HepG2 (cell line): ENCODE results near the gene GRB2. TPM values are rescaled to one million over a fixed set of nuclear protein-coding genes. Genes with fewer than 3 reads are reported as not detected.

Source experiments
- RXRB ChIP-seq: IDR thresholded peaks from 2 replicates; pipeline ENCODE4 v1.6.1; 2016; ENCODE audit warnings: borderline replicate concordance, missing genetic modification reagents, missing compliant biosample characterization
- SAFB2 ChIP-seq: sonication (generic); formaldehyde crosslinking; IDR thresholded peaks from 2 replicates; pipeline ENCODE4 v1.5.1; 2020; ENCODE audit warnings: missing genetic modification reagents, low read depth, mild to moderate bottlenecking, borderline replicate concordance
- SP4 ChIP-seq: sonication (generic); formaldehyde crosslinking; IDR thresholded peaks from 2 replicates; pipeline ENCODE4 v1.8.1; 2023; ENCODE audit warnings: mild to moderate bottlenecking, missing genetic modification reagents
- STAG1 ChIP-seq: sonication (generic); formaldehyde crosslinking; IDR thresholded peaks from 2 replicates; pipeline ENCODE4 v1.4.0; 2020; ENCODE audit warnings: missing genetic modification reagents
- ZNF382 ChIP-seq: sonication (generic); formaldehyde crosslinking; IDR thresholded peaks from 2 replicates; pipeline ENCODE4 v1.5.0; 2020; ENCODE audit warnings: missing genetic modification reagents, mild to moderate bottlenecking, borderline replicate concordance
- ZNF549 ChIP-seq: sonication (generic); formaldehyde crosslinking; IDR thresholded peaks from 2 replicates; pipeline ENCODE4 v1.5.0; 2020; ENCODE audit warnings: missing genetic modification reagents
- ZNF605 ChIP-seq: sonication (generic); formaldehyde crosslinking; IDR thresholded peaks from 2 replicates; pipeline ENCODE4 v1.8.0; 2022; ENCODE audit warnings: mild to moderate bottlenecking, missing genetic modification reagents
- ZNF772 ChIP-seq: sonication (generic); formaldehyde crosslinking; IDR thresholded peaks from 2 replicates; pipeline ENCODE4 v1.5.0; 2020; ENCODE audit warnings: mild to moderate bottlenecking, missing genetic modification reagents
- ZNF781 ChIP-seq: sonication (generic); formaldehyde crosslinking; IDR thresholded peaks from 2 replicates; pipeline ENCODE4 v1.5.1; 2020; ENCODE audit warnings: borderline replicate concordance, mild to moderate bottlenecking, missing genetic modification reagents; ENCODE audit errors: not compliant biosample characterization
- polyA plus RNA-seq, 8 experiments: library from polyadenylated mRNA; depleted of rRNA in 3 of 8; stranded (reverse) in 7 of 8; unstranded in 1 of 8; fragments of >200 nt; fragmentation: Illumina TruSeq in 4 of 8; extraction: Trizol in 4 of 8; gene quantifications; 2 replicates each; pipeline versions ENCODE4 v1.2.1 to v1.2.3, GENCODE V29; 2011 to 2016; ENCODE audit warnings: low read depth in 4 of 8, missing spikeins in 1 of 8, mixed read lengths in 1 of 8; ENCODE audit not compliant: insufficient read depth in 1 of 8
- total RNA-seq, 5 experiments: library from RNA; depleted of rRNA; stranded (reverse); fragments of >200 nt; fragmentation: Illumina TruSeq; extraction: Trizol; gene quantifications; 2 replicates each; pipeline ENCODE4 v1.2.3, GENCODE V29; 2016; ENCODE audit warnings: low read depth in 1 of 5
- TF ChIP-seq, protein P1 (sequence below): sonication (generic); formaldehyde crosslinking; IDR thresholded peaks from 2 replicates; pipeline ENCODE4 v1.5.1; 2020; ENCODE audit warnings: mild to moderate bottlenecking, missing genetic modification reagents, moderate library complexity
- TF ChIP-seq, protein P2 (sequence below): sonication (generic); formaldehyde crosslinking; IDR thresholded peaks from 2 replicates; pipeline ENCODE4 v1.5.1; 2020; ENCODE audit warnings: missing genetic modification reagents, mild to moderate bottlenecking, borderline replicate concordance
- TF ChIP-seq, protein P3 (sequence below): IDR thresholded peaks from 2 replicates; pipeline ENCODE4 v1.6.1; 2016
- TF ChIP-seq, protein P4 (sequence below): IDR thresholded peaks from 2 replicates; pipeline ENCODE4 v1.6.1; 2016
- TF ChIP-seq, protein P5 (sequence below): sonication (generic); formaldehyde crosslinking; IDR thresholded peaks from 2 replicates; pipeline ENCODE4 v1.8.1; 2023; ENCODE audit warnings: mild to moderate bottlenecking, inconsistent platforms, moderate library complexity, missing genetic modification reagents, borderline replicate concordance
- TF ChIP-seq, protein P6 (sequence below): sonication (generic); formaldehyde crosslinking; IDR thresholded peaks from 2 replicates; pipeline ENCODE4 v1.8.0; 2022; ENCODE audit warnings: missing genetic modification reagents, mild to moderate bottlenecking, moderate library complexity, borderline replicate concordance

Gene GRB2
- total and polyA plus RNA-seq, 2 of the 13 experiments (the other 11 are each of a cell fraction or from before 2014, with no cell fraction given), result 84.6 to 92.3 TPM

DNA sequence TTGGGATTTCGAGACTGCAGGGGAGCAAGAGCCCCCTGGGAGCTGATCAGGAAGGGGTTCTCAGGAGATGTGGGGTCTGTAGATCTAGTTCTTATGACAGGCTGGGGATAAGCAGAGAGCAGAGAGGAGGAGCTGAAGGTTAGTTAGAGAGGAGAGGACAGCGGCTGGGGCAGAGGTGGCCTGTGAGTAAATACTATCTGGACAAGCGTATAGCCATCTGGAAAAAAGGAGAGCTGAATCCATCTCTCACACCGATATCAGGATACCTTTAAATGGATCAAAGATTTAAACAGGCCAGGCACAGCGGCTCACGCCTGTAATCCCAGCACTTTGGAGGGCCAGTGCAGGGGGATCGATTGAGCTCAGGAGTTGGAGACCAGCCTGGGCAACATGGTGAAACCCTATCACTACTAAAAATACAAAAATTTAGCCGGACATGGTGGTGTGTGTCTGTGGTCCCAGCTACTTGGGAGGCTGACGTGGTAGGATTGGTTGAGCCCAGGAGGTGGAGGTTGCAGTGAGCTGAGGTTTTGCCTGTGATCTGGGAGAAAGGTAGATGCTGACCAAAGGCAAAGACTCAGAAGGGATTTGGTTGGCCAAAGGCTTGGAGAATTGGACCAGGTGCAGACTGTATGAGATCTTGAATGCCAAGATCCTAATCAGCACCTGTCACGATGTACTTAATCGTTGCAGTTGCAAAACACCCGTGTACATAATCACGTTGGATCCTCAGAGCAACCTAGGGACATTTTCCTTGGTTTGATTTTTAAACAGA is 97.3 kb downstream of the GRB2 start (continued):
- TF ChIP-seq RXRB (CRISPR knock-in tag), result no peak
- no peak for TF ChIP-seq ZNF549
- TF ChIP-seq, protein P1, sequence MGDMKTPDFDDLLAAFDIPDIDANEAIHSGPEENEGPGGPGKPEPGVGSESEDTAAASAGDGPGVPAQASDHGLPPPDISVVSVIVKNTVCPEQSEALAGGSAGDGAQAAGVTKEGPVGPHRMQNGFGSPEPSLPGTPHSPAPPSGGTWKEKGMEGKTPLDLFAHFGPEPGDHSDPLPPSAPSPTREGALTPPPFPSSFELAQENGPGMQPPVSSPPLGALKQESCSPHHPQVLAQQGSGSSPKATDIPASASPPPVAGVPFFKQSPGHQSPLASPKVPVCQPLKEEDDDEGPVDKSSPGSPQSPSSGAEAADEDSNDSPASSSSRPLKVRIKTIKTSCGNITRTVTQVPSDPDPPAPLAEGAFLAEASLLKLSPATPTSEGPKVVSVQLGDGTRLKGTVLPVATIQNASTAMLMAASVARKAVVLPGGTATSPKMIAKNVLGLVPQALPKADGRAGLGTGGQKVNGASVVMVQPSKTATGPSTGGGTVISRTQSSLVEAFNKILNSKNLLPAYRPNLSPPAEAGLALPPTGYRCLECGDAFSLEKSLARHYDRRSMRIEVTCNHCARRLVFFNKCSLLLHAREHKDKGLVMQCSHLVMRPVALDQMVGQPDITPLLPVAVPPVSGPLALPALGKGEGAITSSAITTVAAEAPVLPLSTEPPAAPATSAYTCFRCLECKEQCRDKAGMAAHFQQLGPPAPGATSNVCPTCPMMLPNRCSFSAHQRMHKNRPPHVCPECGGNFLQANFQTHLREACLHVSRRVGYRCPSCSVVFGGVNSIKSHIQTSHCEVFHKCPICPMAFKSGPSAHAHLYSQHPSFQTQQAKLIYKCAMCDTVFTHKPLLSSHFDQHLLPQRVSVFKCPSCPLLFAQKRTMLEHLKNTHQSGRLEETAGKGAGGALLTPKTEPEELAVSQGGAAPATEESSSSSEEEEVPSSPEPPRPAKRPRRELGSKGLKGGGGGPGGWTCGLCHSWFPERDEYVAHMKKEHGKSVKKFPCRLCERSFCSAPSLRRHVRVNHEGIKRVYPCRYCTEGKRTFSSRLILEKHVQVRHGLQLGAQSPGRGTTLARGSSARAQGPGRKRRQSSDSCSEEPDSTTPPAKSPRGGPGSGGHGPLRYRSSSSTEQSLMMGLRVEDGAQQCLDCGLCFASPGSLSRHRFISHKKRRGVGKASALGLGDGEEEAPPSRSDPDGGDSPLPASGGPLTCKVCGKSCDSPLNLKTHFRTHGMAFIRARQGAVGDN (CRISPR knock-in tag), result no peak
- TF ChIP-seq ZNF382, result no peak
- no peak for TF ChIP-seq ZNF781 (CRISPR knock-in tag)
- TF ChIP-seq, protein P2, sequence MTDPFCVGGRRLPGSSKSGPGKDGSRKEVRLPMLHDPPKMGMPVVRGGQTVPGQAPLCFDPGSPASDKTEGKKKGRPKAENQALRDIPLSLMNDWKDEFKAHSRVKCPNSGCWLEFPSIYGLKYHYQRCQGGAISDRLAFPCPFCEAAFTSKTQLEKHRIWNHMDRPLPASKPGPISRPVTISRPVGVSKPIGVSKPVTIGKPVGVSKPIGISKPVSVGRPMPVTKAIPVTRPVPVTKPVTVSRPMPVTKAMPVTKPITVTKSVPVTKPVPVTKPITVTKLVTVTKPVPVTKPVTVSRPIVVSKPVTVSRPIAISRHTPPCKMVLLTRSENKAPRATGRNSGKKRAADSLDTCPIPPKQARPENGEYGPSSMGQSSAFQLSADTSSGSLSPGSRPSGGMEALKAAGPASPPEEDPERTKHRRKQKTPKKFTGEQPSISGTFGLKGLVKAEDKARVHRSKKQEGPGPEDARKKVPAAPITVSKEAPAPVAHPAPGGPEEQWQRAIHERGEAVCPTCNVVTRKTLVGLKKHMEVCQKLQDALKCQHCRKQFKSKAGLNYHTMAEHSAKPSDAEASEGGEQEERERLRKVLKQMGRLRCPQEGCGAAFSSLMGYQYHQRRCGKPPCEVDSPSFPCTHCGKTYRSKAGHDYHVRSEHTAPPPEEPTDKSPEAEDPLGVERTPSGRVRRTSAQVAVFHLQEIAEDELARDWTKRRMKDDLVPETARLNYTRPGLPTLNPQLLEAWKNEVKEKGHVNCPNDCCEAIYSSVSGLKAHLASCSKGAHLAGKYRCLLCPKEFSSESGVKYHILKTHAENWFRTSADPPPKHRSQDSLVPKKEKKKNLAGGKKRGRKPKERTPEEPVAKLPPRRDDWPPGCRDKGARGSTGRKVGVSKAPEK (CRISPR knock-in tag), result 0 out of 2 replicates have a peak, but pooled peaks have one; percentile 17
- no peak for TF ChIP-seq STAG1
- TF ChIP-seq, protein P3, sequence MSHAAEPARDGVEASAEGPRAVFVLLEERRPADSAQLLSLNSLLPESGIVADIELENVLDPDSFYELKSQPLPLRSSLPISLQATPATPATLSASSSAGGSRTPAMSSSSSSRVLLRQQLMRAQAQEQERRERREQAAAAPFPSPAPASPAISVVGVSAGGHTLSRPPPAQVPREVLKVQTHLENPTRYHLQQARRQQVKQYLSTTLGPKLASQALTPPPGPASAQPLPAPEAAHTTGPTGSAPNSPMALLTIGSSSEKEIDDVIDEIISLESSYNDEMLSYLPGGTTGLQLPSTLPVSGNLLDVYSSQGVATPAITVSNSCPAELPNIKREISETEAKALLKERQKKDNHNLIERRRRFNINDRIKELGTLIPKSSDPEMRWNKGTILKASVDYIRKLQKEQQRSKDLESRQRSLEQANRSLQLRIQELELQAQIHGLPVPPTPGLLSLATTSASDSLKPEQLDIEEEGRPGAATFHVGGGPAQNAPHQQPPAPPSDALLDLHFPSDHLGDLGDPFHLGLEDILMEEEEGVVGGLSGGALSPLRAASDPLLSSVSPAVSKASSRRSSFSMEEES (CRISPR knock-in tag), result no peak
- TF ChIP-seq SP4 (CRISPR knock-in tag), result peak; percentile 66; the same call in 1 of the 2 replicates
- peak; percentile 31; the same call in 1 of the 2 replicates for TF ChIP-seq ZNF605 (CRISPR knock-in tag)
- TF ChIP-seq, protein P4, sequence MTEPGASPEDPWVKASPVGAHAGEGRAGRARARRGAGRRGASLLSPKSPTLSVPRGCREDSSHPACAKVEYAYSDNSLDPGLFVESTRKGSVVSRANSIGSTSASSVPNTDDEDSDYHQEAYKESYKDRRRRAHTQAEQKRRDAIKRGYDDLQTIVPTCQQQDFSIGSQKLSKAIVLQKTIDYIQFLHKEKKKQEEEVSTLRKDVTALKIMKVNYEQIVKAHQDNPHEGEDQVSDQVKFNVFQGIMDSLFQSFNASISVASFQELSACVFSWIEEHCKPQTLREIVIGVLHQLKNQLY (CRISPR knock-in tag), result no peak
- no peak for TF ChIP-seq ZNF772 (CRISPR knock-in tag)
- 0 out of 2 replicates have a peak, but pooled peaks have one; percentile 2 for TF ChIP-seq SAFB2 (CRISPR knock-in tag)
- TF ChIP-seq, protein P5, sequence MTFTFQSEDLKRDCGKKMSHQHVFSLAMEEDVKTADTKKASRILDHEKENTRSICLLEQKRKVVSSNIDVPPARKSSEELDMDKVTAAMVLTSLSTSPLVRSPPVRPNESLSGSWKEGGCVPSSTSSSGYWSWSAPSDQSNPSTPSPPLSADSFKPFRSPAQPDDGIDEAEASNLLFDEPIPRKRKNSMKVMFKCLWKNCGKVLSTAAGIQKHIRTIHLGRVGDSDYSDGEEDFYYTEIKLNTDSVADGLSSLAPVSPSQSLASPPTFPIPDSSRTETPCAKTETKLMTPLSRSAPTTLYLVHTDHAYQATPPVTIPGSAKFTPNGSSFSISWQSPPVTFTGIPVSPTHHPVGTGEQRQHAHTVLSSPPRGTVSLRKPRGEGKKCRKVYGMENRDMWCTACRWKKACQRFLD (CRISPR knock-in tag), result 0 out of 2 replicates have a peak, but pooled peaks have one; percentile 10
- TF ChIP-seq, protein P6, sequence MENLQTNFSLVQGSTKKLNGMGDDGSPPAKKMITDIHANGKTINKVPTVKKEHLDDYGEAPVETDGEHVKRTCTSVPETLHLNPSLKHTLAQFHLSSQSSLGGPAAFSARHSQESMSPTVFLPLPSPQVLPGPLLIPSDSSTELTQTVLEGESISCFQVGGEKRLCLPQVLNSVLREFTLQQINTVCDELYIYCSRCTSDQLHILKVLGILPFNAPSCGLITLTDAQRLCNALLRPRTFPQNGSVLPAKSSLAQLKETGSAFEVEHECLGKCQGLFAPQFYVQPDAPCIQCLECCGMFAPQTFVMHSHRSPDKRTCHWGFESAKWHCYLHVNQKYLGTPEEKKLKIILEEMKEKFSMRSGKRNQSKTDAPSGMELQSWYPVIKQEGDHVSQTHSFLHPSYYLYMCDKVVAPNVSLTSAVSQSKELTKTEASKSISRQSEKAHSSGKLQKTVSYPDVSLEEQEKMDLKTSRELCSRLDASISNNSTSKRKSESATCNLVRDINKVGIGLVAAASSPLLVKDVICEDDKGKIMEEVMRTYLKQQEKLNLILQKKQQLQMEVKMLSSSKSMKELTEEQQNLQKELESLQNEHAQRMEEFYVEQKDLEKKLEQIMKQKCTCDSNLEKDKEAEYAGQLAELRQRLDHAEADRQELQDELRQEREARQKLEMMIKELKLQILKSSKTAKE (CRISPR knock-in tag), result no peak
